OCI-M1 (cell line): Measurements from ENCODE around the gene GRIK1.

Experiments
- DNase-seq: peaks from one replicate; lab custom pipeline; 2025; lab: John Stamatoyannopoulos, UW

The GRIK1 gene

DNA sequence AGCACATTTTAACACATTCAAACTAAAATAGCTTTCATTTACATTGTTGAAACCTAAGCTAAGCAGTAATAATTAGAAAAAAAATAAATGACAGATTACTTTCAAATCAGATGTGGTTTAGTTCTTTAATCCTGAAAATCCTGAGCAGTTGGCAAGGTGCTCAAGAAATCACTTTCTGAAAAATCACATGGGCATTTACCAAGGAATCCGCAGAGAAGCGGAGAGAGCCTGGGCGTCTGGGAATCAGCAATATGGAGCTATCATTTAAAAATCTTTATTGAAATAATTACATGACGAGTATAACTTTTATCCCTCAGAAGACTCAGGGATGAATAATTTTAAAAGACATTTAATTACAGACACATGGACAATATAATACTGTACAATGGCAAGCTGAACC, 30.2 kb downstream of the GRIK1 start:
- DNase-seq, result no peak

- DNase-seq, result no peak
Observed at GRCh38 chr21:29904359-29905282, 35.2 kb downstream of the GRIK1 start.

DNA sequence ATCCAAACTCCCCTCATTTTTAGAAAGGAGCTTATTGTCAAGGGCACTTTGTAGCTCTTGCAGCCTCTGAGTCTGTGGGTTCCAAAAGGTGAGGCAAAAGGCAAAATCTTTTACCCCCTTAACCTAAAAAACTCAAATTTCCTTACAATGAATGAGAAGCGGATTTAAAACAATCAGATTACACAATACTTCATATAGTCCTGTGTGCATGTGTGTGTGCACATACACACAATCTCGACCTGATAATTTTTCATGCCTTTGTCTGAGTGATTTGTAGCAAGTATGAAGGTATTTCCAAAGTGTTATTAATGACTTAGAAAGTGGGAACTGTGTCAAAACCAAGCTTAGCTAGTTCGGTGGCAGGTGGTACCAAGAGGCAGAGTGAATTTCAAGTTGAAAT, 42.9 kb downstream of the GRIK1 start:
- no peak for DNase-seq

DNA sequence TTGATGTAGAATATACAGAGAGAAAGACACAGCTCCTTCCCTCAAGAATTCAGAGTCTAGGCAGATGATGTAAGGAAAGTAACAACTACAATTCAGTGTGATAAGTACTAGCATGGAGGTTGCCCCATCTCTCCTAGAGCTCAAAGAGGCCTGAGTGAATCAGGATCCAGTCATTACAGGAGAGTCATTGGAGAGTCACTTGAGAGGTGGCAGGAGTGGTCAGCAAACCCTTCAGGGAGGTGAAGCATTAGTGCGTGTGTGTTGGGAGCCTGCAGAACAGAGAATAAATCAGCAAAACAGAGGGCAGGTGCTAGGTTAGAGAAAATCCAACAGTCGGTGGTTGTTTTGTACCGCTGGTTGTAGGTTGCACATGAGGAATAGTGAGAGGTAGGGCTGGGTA, 46.1 kb downstream of the GRIK1 start:
- no peak for DNase-seq

- DNase-seq, result no peak
Observed at GRCh38 chr21:29892379-29892778, 47.4 kb downstream of the GRIK1 start.

- DNase-seq, result no peak
Observed at GRCh38 chr21:29888437-29888836, 51.4 kb downstream of the GRIK1 start.

- no peak for DNase-seq
Observed at GRCh38 chr21:29887313-29888009, 52.3 kb downstream of the GRIK1 start.

DNA sequence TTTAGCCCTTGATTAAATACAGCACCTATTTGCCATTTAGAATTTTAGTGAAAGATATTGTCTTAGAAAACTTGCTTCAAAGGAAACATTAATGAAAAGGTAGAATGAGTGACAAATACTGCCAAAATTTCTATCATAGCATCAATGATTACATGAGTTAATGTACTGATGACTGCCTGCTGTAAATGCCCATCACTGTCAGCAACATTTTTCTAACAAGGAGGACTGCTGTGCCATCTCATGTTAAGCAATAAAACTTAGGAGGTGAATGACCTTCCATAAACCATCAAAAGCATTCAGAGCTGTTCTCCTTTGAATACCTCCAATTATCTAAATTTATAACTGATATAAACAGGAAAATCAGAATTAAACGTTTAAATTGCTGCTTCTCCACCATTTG, 54.3 kb downstream of the GRIK1 start:
- no peak for DNase-seq

GRCh38 chr21:29875873-29876272, 63.9 kb downstream of the GRIK1 start:
- DNase-seq, result no peak

DNA sequence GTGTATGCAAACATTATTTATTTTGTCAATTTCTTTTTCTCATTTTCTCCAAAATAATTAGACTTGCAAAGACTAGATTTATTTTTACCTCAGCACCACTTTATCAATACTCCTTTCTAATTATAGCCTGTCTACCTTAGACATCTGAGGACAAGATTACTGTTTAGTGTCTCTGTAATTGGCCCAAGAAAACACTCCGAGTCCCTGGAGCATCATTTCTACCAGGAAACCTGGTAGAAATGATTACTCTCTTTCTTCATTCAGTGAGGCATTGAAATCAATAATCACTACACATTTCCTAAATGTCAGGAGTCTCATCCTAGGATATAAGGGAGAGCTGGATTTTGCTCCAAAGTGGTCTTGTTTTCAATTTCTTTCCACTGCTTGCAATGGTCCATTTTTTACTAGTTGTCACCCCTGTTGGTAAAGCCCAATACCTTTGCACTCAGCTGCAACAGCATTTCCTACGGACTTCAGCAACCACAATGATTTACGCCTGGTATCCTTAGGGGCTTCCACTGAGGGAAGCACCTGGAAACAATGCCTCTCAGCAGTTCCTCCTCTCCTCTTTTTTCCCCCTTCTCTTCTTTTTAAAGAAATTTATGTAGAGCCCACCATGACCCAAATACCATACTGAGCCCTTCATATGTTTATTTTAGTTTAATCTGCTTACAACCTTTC, 64.6 kb downstream of the GRIK1 start:
- DNase-seq, result no peak

- DNase-seq, result no peak
Observed at GRCh38 chr21:29873908-29874307, 65.9 kb downstream of the GRIK1 start.

DNA sequence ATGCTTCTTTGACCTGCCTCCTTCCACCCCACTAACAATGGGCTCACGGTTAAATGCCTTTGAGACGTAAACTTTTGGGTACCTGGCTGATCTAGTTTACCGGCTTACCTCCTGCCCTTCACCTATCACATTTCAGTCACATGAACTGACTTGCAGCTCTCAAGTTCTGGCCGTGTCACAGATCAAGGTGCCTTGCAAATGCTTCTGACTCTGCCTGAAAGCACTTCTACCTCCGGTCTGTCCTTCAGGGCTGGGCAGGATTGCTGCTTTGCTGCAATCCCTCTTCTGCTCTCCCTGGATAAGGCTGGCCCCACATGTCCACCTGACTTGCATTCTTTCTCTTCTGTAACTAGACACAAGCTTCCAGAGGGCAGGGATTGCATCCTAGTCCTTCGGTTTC, 69.0 kb downstream of the GRIK1 start:
- DNase-seq, result no peak

GRCh38 chr21:29867796-29868195, 72.0 kb downstream of the GRIK1 start:
- no peak for DNase-seq

- DNase-seq, result no peak
Observed at GRCh38 chr21:29860346-29860745, 79.5 kb downstream of the GRIK1 start.

DNA sequence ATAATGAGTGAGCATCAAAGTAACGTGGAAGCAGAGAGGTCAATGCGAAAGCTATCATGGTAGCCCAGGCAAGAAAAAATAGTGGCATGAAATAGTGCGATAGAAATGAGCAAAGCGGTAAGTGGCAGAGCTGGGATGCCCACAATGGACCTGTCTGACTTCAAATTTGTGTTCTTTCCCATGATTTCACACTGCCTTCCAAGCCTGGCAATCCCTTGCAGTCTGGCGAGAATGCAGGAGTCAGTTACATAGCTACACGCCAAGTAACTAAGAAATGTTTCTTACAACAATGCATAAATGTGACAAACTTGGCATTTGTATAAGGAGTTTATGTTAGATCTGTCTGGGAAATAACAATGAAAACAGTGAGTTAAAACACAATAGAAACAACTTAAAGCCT, 82.6 kb downstream of the GRIK1 start:
- no peak for DNase-seq

GRCh38 chr21:29854795-29855194, 85.0 kb downstream of the GRIK1 start:
- DNase-seq, result no peak

DNA sequence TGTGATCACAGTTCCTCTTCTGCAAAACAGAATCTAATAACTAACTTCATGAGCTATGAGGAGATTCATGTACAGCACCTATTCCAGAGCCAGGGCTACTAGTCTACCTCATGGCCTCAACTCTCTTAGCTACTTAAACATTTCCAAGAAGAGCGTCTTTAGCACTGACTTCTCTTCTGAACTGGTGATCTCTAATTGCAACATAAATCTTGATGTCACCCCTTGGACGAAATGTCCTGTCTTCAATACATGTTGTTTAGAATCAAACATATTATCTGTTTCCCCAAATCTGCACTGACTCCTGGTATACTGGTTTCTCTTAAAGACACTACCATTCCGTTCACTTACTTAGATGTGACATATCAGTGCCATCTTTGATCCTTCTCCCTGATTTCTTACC, 88.2 kb downstream of the GRIK1 start:
- no peak for DNase-seq

DNA sequence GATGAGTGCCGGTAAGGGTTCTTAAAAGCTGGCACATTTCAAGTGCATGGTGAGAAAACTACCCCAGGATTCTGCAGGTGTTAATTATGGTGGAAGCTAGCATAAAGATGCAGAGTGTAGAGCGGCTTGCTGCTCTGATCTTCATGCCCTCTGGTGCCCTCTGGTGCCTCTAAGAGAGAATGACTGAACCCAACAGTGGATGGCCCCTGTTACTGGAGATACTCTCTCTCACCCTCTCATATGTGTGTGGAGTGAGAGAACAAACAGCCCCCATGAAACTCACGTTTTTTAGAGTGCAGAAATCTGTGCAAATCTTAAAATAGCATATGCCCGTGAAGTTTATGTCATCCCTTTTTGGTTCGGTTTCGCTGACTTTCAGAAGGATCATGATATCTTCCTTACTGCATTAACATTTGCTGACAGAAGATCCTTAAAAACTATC, 90.0 kb downstream of the GRIK1 start:
- peak; percentile 84 for DNase-seq

GRCh38 chr21:29843804-29844203, 96.0 kb downstream of the GRIK1 start:
- DNase-seq, result no peak

- DNase-seq, result no peak
Observed at GRCh38 chr21:29834617-29835016, 105.2 kb downstream of the GRIK1 start.

GRCh38 chr21:29832217-29832616, 107.6 kb downstream of the GRIK1 start:
- DNase-seq, result no peak

GRCh38 chr21:29829564-29830275, 110.1 kb downstream of the GRIK1 start:
- DNase-seq, result no peak
